Epithelial cell of proximal tubule (primary cell): ENCODE results near the gene TMEM270. TPM values are rescaled to one million over a fixed set of nuclear protein-coding genes. Genes with fewer than 3 reads are reported as not detected.

Source experiments
- DNase-seq: peaks from one replicate; pipeline ENCODE4 v3.0.0-alpha.2; 2011; ENCODE audit warnings: low read depth
- H3K4me3 ChIP-seq: 2 replicates; pipeline ENCODE4 v1.5.1; 2011; ENCODE audit warnings: low read depth, mild to moderate bottlenecking, low read length
- total RNA-seq: library from RNA; depleted of rRNA; stranded (reverse); fragments of >200 nt; gene quantifications from 2 replicates; pipeline ENCODE4 v1.2.3, GENCODE V29; 2015
- TF ChIP-seq, protein P1 (sequence below): conservative IDR thresholded peaks from 2 replicates; pipeline ENCODE4 v1.5.1; 2012; ENCODE audit warnings: low read depth, mild to moderate bottlenecking, low read length

TMEM270 gene
- total RNA-seq, 1 donor from 2014 or later: not detected

GRCh38 chr7:73822319-73823173 is 38.4 kb upstream of the TMEM270 start:
- peak; percentile 86 for DNase-seq
- no peak overlapping the region for H3K4me3 ChIP-seq
- TF ChIP-seq, protein P1, sequence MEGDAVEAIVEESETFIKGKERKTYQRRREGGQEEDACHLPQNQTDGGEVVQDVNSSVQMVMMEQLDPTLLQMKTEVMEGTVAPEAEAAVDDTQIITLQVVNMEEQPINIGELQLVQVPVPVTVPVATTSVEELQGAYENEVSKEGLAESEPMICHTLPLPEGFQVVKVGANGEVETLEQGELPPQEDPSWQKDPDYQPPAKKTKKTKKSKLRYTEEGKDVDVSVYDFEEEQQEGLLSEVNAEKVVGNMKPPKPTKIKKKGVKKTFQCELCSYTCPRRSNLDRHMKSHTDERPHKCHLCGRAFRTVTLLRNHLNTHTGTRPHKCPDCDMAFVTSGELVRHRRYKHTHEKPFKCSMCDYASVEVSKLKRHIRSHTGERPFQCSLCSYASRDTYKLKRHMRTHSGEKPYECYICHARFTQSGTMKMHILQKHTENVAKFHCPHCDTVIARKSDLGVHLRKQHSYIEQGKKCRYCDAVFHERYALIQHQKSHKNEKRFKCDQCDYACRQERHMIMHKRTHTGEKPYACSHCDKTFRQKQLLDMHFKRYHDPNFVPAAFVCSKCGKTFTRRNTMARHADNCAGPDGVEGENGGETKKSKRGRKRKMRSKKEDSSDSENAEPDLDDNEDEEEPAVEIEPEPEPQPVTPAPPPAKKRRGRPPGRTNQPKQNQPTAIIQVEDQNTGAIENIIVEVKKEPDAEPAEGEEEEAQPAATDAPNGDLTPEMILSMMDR: no peak

GRCh38 chr7:73823257-73823656 is 37.7 kb upstream of the TMEM270 start:
- H3K4me3 ChIP-seq: no peak overlapping the region
- TF ChIP-seq, protein P1: no peak
- no peak for DNase-seq

GRCh38 chr7:73823873-73824592 is 36.9 kb upstream of the TMEM270 start:
- no peak for DNase-seq
- no peak overlapping the region for H3K4me3 ChIP-seq
- TF ChIP-seq, protein P1: no peak

DNA sequence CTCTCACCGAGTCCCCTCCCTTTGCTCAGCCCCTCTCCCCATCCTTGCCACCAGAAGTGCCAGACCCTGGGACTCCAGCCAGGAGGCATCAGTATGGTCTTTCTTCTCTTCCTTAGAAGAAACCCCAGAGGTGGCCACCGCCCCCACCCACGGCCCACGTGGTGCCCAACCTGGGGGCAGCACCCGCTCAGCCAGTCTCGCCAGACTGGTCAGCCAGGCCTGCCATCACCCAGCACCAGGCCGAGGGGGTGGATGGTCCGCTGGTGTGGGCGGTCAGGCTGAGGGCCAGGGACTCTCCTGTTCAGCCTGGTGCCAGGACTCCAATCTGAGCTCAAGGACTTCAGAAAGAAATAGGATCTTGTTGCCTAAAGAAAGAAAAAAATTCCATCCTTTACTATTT is 36.0 kb upstream of the TMEM270 start:
- no peak overlapping the region for H3K4me3 ChIP-seq
- TF ChIP-seq, protein P1: no peak
- DNase-seq: no peak

DNA sequence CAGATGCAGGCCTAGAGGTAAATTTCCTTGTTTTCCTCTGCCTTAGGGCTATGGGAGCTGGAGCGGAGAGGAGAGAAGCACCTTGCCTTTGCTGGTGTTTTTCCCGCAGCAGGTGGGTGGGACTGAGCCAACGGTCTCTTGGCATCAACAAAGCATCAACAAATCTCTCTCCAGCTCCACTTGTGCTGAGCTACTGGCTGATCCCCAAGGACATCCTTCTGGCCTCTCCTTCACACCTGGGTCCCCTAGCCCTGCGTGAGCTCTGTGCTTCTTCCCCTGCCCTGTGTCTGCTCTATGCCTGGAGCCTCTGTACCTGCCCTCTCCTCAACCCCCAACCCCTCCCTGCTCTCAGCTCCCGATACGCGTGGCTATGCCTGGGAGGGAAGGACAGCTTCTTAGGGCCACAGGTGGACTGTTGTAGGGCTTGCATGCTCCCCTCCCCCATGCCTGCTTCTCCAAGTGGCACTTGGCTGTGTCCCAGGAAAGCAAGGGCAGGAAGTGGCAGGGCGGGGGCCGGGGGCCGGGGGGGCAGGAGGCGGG is 33.3 kb upstream of the TMEM270 start:
- no peak for DNase-seq
- no peak overlapping the region for H3K4me3 ChIP-seq
- TF ChIP-seq, protein P1: no peak

- DNase-seq: no peak
- H3K4me3 ChIP-seq: no peak overlapping the region
- TF ChIP-seq, protein P1: no peak
Observed at GRCh38 chr7:73828107-73828803, 32.7 kb upstream of the TMEM270 start.
